HepG2 (cell line): ENCODE data around the gene INO80B. TPM values are rescaled to one million over a fixed set of nuclear protein-coding genes. Genes with fewer than 3 reads are reported as not detected.

Experiments
- KDM5A ChIP-seq: fragments of 200-600 bp; sonication (generic); IDR thresholded peaks from 2 replicates; pipeline ENCODE4 v1.7.0; 2018; ENCODE audit warnings: antibody characterized with exemption, mild to moderate bottlenecking, low read length, borderline replicate concordance
- MED1 ChIP-seq: sonication (generic); formaldehyde crosslinking; IDR thresholded peaks from 2 replicates; pipeline ENCODE4 v1.4.0; 2020; ENCODE audit warnings: missing genetic modification reagents
- NCOR1 ChIP-seq: fragments of 200-600 bp; sonication (generic); IDR thresholded peaks from 2 replicates; pipeline ENCODE4 v1.7.0; 2017; ENCODE audit warnings: antibody characterized with exemption, low read length, borderline replicate concordance
- PPARG ChIP-seq: conservative IDR thresholded peaks from 2 replicates; pipeline ENCODE4 v1.6.1; 2016; ENCODE audit warnings: missing biosample characterization, missing genetic modification reagents
- SMC3 ChIP-seq: IDR thresholded peaks from 2 replicates; pipeline ENCODE4 v1.6.1; 2011; ENCODE audit warnings: low read length, improper control_type of control experiment
- SSRP1 ChIP-seq: IDR thresholded peaks from 2 replicates; pipeline ENCODE4 v1.6.1; 2016; ENCODE audit warnings: control low read depth
- ZNF776 ChIP-seq: sonication (generic); formaldehyde crosslinking; IDR thresholded peaks from 2 replicates; pipeline ENCODE4 v1.4.0; 2020; ENCODE audit warnings: mild to moderate bottlenecking, missing genetic modification reagents
- polyA plus RNA-seq, 8 experiments: library from polyadenylated mRNA; depleted of rRNA in 3 of 8; stranded (reverse) in 7 of 8; unstranded in 1 of 8; fragments of >200 nt; fragmentation: Illumina TruSeq in 4 of 8; extraction: Trizol in 4 of 8; gene quantifications; 2 replicates each; pipeline versions ENCODE4 v1.2.1 to v1.2.3, GENCODE V29; 2011 to 2016; ENCODE audit warnings: low read depth in 4 of 8, missing spikeins in 1 of 8, mixed read lengths in 1 of 8; ENCODE audit not compliant: insufficient read depth in 1 of 8
- total RNA-seq, 5 experiments: library from RNA; depleted of rRNA; stranded (reverse); fragments of >200 nt; fragmentation: Illumina TruSeq; extraction: Trizol; gene quantifications; 2 replicates each; pipeline ENCODE4 v1.2.3, GENCODE V29; 2016; ENCODE audit warnings: low read depth in 1 of 5
- TF ChIP-seq, protein P1 (sequence below): sonication (generic); formaldehyde crosslinking; IDR thresholded peaks from 2 replicates; pipeline ENCODE4 v1.5.0; 2020; ENCODE audit warnings: missing genetic modification reagents
- TF ChIP-seq, protein P2 (sequence below): sonication (generic); formaldehyde crosslinking; IDR thresholded peaks from 2 replicates; pipeline ENCODE4 v1.4.0; 2020; ENCODE audit warnings: mild to moderate bottlenecking, low read depth, missing genetic modification reagents
- TF ChIP-seq, protein P3 (sequence below): sonication (generic); formaldehyde crosslinking; IDR thresholded peaks from 2 replicates; pipeline ENCODE4 v1.4.0; 2020; ENCODE audit warnings: mild to moderate bottlenecking, missing genetic modification reagents
- TF ChIP-seq, protein P4 (sequence below): fragments of 450-650 bp; IDR thresholded peaks from 2 replicates; pipeline ENCODE4 v1.6.1; 2016
- TF ChIP-seq, protein P5 (sequence below): sonication (generic); formaldehyde crosslinking; IDR thresholded peaks from 2 replicates; pipeline ENCODE4 v1.4.0; 2020; ENCODE audit warnings: missing genetic modification reagents, mild to moderate bottlenecking, borderline replicate concordance
- TF ChIP-seq, protein P6 (sequence below): sonication (generic); formaldehyde crosslinking; IDR thresholded peaks from 2 replicates; pipeline ENCODE4 v1.5.0; 2020; ENCODE audit warnings: missing genetic modification reagents, mild to moderate bottlenecking, borderline replicate concordance

The INO80B gene
- total and polyA plus RNA-seq, 2 of the 13 experiments (the other 11 are each of a cell fraction or from before 2014, with no cell fraction given) = 6.2 to 14.5 TPM

DNA sequence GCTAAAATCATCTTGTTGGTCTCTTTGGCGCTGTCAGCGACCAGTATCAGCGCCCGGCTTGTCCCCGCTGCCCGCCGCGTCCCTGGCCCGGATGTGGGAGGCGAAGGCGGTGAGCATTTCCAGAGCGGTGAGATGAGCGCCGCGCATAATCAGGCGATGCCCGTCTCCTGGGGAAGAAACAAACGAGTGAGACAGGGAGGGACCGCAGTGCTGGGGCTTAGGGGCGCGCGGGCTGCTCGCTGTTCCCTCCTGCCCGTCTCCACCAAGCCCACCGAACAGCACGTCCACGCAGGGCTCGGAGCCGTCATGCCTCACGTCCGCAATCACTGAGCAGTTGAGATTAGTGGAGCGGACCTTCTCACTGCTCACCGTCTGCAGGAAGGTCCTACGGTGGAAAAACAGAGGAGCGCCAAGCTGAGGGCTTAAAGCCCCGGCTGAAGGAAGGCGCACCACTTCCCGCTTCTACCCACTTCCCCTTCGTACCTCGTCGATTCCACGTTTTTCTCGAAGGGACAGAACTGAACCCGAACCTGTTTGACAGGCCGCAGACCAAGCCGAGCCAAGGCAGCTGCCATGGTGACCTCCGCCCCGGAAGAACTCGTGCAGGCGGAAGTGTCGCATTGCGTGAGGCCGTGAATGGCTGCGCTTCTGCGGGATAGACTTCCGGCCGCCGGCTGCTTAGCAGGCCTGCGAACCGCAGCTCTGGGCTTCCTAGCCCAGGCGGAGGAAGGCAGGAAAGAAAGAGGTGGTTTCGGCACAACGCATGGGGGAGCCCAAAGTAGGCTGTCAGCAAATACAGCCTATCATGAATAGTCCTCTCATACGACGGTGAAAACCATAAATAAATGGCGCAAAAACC lies 17.4 kb downstream of the INO80B start, which contains the start of gene MRPL53 (continued):
- TF ChIP-seq, protein P1, sequence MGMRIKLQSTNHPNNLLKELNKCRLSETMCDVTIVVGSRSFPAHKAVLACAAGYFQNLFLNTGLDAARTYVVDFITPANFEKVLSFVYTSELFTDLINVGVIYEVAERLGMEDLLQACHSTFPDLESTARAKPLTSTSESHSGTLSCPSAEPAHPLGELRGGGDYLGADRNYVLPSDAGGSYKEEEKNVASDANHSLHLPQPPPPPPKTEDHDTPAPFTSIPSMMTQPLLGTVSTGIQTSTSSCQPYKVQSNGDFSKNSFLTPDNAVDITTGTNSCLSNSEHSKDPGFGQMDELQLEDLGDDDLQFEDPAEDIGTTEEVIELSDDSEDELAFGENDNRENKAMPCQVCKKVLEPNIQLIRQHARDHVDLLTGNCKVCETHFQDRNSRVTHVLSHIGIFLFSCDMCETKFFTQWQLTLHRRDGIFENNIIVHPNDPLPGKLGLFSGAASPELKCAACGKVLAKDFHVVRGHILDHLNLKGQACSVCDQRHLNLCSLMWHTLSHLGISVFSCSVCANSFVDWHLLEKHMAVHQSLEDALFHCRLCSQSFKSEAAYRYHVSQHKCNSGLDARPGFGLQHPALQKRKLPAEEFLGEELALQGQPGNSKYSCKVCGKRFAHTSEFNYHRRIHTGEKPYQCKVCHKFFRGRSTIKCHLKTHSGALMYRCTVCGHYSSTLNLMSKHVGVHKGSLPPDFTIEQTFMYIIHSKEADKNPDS (CRISPR knock-in tag) = peak; percentile 96
- TF ChIP-seq, protein P2, sequence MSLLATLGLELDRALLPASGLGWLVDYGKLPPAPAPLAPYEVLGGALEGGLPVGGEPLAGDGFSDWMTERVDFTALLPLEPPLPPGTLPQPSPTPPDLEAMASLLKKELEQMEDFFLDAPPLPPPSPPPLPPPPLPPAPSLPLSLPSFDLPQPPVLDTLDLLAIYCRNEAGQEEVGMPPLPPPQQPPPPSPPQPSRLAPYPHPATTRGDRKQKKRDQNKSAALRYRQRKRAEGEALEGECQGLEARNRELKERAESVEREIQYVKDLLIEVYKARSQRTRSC (CRISPR knock-in tag) = peak; percentile 97
- TF ChIP-seq ZNF776 (CRISPR knock-in tag) (peak; percentile 96), KDM5A (peak; percentile 99), PPARG (CRISPR knock-in tag) (peak; percentile 65; the same call in 1 of the 2 replicates), MED1 (CRISPR knock-in tag) (peak; percentile 88), SSRP1 (CRISPR knock-in tag) (peak; percentile 99), NCOR1 (peak; percentile 62; the same call in 1 of the 2 replicates), SMC3 (no peak)
- TF ChIP-seq, protein P3, sequence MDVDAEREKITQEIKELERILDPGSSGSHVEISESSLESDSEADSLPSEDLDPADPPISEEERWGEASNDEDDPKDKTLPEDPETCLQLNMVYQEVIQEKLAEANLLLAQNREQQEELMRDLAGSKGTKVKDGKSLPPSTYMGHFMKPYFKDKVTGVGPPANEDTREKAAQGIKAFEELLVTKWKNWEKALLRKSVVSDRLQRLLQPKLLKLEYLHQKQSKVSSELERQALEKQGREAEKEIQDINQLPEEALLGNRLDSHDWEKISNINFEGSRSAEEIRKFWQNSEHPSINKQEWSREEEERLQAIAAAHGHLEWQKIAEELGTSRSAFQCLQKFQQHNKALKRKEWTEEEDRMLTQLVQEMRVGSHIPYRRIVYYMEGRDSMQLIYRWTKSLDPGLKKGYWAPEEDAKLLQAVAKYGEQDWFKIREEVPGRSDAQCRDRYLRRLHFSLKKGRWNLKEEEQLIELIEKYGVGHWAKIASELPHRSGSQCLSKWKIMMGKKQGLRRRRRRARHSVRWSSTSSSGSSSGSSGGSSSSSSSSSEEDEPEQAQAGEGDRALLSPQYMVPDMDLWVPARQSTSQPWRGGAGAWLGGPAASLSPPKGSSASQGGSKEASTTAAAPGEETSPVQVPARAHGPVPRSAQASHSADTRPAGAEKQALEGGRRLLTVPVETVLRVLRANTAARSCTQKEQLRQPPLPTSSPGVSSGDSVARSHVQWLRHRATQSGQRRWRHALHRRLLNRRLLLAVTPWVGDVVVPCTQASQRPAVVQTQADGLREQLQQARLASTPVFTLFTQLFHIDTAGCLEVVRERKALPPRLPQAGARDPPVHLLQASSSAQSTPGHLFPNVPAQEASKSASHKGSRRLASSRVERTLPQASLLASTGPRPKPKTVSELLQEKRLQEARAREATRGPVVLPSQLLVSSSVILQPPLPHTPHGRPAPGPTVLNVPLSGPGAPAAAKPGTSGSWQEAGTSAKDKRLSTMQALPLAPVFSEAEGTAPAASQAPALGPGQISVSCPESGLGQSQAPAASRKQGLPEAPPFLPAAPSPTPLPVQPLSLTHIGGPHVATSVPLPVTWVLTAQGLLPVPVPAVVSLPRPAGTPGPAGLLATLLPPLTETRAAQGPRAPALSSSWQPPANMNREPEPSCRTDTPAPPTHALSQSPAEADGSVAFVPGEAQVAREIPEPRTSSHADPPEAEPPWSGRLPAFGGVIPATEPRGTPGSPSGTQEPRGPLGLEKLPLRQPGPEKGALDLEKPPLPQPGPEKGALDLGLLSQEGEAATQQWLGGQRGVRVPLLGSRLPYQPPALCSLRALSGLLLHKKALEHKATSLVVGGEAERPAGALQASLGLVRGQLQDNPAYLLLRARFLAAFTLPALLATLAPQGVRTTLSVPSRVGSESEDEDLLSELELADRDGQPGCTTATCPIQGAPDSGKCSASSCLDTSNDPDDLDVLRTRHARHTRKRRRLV (CRISPR knock-in tag) = peak; percentile 69; the same call in 1 of the 2 replicates
- TF ChIP-seq, protein P4, sequence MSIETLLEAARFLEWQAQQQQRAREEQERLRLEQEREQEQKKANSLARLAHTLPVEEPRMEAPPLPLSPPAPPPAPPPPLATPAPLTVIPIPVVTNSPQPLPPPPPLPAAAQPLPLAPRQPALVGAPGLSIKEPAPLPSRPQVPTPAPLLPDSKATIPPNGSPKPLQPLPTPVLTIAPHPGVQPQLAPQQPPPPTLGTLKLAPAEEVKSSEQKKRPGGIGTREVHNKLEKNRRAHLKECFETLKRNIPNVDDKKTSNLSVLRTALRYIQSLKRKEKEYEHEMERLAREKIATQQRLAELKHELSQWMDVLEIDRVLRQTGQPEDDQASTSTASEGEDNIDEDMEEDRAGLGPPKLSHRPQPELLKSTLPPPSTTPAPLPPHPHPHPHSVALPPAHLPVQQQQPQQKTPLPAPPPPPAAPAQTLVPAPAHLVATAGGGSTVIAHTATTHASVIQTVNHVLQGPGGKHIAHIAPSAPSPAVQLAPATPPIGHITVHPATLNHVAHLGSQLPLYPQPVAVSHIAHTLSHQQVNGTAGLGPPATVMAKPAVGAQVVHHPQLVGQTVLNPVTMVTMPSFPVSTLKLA = peak; percentile 44; the same call in 1 of the 2 replicates
- TF ChIP-seq, protein P5, sequence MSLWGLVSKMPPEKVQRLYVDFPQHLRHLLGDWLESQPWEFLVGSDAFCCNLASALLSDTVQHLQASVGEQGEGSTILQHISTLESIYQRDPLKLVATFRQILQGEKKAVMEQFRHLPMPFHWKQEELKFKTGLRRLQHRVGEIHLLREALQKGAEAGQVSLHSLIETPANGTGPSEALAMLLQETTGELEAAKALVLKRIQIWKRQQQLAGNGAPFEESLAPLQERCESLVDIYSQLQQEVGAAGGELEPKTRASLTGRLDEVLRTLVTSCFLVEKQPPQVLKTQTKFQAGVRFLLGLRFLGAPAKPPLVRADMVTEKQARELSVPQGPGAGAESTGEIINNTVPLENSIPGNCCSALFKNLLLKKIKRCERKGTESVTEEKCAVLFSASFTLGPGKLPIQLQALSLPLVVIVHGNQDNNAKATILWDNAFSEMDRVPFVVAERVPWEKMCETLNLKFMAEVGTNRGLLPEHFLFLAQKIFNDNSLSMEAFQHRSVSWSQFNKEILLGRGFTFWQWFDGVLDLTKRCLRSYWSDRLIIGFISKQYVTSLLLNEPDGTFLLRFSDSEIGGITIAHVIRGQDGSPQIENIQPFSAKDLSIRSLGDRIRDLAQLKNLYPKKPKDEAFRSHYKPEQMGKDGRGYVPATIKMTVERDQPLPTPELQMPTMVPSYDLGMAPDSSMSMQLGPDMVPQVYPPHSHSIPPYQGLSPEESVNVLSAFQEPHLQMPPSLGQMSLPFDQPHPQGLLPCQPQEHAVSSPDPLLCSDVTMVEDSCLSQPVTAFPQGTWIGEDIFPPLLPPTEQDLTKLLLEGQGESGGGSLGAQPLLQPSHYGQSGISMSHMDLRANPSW = peak; percentile 95; the same call in 1 of the 2 replicates
- TF ChIP-seq, protein P6, sequence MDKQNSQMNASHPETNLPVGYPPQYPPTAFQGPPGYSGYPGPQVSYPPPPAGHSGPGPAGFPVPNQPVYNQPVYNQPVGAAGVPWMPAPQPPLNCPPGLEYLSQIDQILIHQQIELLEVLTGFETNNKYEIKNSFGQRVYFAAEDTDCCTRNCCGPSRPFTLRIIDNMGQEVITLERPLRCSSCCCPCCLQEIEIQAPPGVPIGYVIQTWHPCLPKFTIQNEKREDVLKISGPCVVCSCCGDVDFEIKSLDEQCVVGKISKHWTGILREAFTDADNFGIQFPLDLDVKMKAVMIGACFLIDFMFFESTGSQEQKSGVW (CRISPR knock-in tag) = no peak
